Pancreas (tissue), 10 donors: ENCODE measurements around the gene EDIL3. TPM values are rescaled to one million over a fixed set of nuclear protein-coding genes. Genes with fewer than 3 reads are reported as not detected.

ENCODE experiments used
- ATAC-seq, 4 donors: fragments of 200-7000 bp; cut with Tn5 transposase; one replicate each; pipeline versions ENCODE4 v1.8.0 to v1.9.1; 2020; ENCODE audit warnings: mild to moderate bottlenecking in 4 of 4, moderate library complexity in 4 of 4
- DNase-seq, 6 donors: peaks; one replicate each; pipeline ENCODE4 v3.0.0-alpha.2; 2020
- FAIRE-seq: peaks from 2 replicates; lab custom pipeline; 2012; peaks lifted over from hg19 to GRCh38; lab: Jason Lieb, UNC
- H3K27ac ChIP-seq, 4 donors: fragments of 200-600 bp; sonication (generic); 1 replicate in 3 of 4; 2 replicates in 1 of 4; pipeline versions ENCODE4 v1.5.0 to v1.8.0; 2020
- H3K27me3 ChIP-seq, 4 donors: fragments of 200-600 bp; one replicate each; pipeline ENCODE4 v1.8.0; 2021
- H3K36me3 ChIP-seq, 3 donors: fragments of 200-600 bp; sonication (generic) in 1 of 3; one replicate each; pipeline versions ENCODE4 v1.5.0 to v1.8.0; 2020 to 2021
- H3K4me1 ChIP-seq, 3 donors: fragments of 200-600 bp; one replicate each; pipeline ENCODE4 v1.8.0; 2021
- H3K4me3 ChIP-seq, 4 donors: fragments of 200-600 bp; sonication (generic) in 2 of 4; one replicate each; pipeline versions ENCODE4 v1.5.0 to v1.8.0; 2020 to 2021
- H3K9me3 ChIP-seq, 4 donors: fragments of 200-600 bp; one replicate each; pipeline ENCODE4 v1.8.0; 2021
- WGBS, 2 donors: extraction: QIAGEN DNeasy Blood & Tissue Kit; methylation state at CpG; one replicate each; pipeline ENCODE4 v1.1.7; 2013; 5-methylcytosine and 5-hydroxymethylcytosine counted together
- intact Hi-C, 3 donors: fragments of 100-400 bp; cut with DNase I; formaldehyde crosslinking; loops; one replicate each; pipeline versions ENCODE4 v1.11.1 to v1.14.2; 2022
- polyA plus RNA-seq, 2 donors: library from polyadenylated mRNA; stranded (reverse); fragments of 200-250 nt; gene quantifications; one replicate each; pipeline ENCODE4 v1.2.3, GENCODE V29; 2013
- total RNA-seq, 6 donors: library from RNA; stranded (reverse); fragmentation: NEBNext Ultra II Directional in 4 of 6; extraction: Animal tissue kit (Norgen Biotek cat#: 25700) in 4 of 6; gene quantifications; one replicate each; pipeline versions ENCODE4 v1.2.1 to v1.2.4, GENCODE V29; 2021 to 2023
- TF ChIP-seq, protein P1 (sequence below), 4 donors: fragments of 200-600 bp; sonication (generic) in 3 of 4; IDR thresholded peaks; one replicate each; pipeline versions ENCODE4 v1.5.0 to v1.8.0; 2021; ENCODE audit warnings: antibody characterized with exemption in 4 of 4
- donor health status: healthy with polysubstance abuse.
- donor health status: DM: no; HTN: no; CAD: no; lungs with moderate emphysema.
- donor health status: DM: no; HTN: no; CAD: no.
- donor health status: control.
- donor health status: control.
- donor health status: Bipolar disorder and iron deficiency.
- donor health status: DM: yes; HTN: yes; CAD: no.
- donor health status: DM: no; HTN: no; CAD: no.
- donor health status: DM: no; HTN: no; CAD: no.
- donor health status: DM: yes; HTN: yes; CAD: no.

EDIL3 gene
- total and polyA plus RNA-seq, 8 donors, result 0.63 to 9.7 (median 1.7) TPM

DNA sequence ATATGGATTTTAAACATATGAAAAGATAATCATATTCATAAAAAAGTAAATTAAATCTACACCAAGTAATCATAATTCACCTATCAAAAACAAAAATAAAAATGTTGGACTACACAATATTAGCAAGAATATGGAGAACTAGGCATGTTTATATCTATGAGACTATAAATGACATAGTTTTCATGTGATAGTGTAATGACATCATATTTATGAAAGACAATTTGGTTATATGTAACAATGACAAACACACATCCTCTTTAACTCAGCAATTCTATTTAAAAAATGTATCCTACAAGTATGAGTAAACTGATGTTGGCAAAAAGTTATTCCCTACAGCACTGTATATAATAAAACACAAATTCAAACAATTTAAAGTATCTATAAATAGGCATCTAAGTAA is 312.3 kb downstream of the EDIL3 start:
- no peaks in the 10 kb centered on the region for H3K36me3 ChIP-seq
- TF ChIP-seq, protein P1, sequence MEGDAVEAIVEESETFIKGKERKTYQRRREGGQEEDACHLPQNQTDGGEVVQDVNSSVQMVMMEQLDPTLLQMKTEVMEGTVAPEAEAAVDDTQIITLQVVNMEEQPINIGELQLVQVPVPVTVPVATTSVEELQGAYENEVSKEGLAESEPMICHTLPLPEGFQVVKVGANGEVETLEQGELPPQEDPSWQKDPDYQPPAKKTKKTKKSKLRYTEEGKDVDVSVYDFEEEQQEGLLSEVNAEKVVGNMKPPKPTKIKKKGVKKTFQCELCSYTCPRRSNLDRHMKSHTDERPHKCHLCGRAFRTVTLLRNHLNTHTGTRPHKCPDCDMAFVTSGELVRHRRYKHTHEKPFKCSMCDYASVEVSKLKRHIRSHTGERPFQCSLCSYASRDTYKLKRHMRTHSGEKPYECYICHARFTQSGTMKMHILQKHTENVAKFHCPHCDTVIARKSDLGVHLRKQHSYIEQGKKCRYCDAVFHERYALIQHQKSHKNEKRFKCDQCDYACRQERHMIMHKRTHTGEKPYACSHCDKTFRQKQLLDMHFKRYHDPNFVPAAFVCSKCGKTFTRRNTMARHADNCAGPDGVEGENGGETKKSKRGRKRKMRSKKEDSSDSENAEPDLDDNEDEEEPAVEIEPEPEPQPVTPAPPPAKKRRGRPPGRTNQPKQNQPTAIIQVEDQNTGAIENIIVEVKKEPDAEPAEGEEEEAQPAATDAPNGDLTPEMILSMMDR (IDR thresholded peaks at IDR 0.05), result no peak
- peaks cover 0 to under 1% (median 0%) of the 10 kb centered on the region in 4 donors for H3K27me3 ChIP-seq
- H3K27ac ChIP-seq, result no peak overlapping the region
- H3K4me3 ChIP-seq, result no peak overlapping the region
- no peaks in the 10 kb centered on the region for H3K9me3 ChIP-seq
- H3K4me1 ChIP-seq, result no peaks in the 10 kb centered on the region
- FAIRE-seq (peak; percentile 9), ATAC-seq (no peak), DNase-seq (no peak)
- intact Hi-C loops, result no loop called here

DNA sequence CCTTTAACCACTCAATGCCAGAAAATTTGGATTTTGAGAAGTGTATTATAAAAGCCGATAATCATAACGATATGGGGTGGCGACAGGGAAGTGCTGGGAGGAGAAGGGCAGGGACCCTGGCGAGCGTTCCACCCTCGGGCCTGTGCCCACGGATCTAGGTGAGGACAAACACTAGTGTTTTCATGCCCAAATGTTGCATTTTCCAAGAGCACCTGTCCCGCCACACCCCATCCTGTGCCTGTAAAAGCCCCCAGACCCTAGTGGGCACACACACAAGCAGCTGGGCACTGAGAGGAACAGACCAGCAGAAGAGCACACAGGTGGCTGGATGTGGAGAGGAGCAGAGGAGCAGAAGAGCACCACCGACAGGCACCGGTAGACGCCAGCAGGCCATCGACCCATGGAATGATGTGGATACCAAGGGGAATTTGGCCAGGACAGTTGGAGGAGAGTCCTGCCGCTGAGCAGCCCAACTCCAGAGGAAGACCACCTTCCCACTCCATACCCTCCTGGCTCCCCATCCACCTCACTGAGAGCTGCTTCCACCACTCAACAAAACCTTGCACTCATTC is 315.0 kb downstream of the EDIL3 start:
- ATAC-seq (no peak), FAIRE-seq (no peak), DNase-seq (no peak)
- 75 to 92% methylated on average over 13 of the region's 13 CpGs for WGBS, 2 donors
- Histone ChIP-seq H3K36me3 (no peaks in the 10 kb centered on the region), H3K9me3 (no peaks in the 10 kb centered on the region), H3K27ac (no peak overlapping the region), H3K27me3 (peaks cover 0 to 4% (median 0%) of the 10 kb centered on the region in 4 donors), H3K4me3 (no peak overlapping the region), H3K4me1 (no peaks in the 10 kb centered on the region)
- TF ChIP-seq, protein P1 (IDR thresholded peaks at IDR 0.05), result no peak
- intact Hi-C loops, result no loop called here

DNA sequence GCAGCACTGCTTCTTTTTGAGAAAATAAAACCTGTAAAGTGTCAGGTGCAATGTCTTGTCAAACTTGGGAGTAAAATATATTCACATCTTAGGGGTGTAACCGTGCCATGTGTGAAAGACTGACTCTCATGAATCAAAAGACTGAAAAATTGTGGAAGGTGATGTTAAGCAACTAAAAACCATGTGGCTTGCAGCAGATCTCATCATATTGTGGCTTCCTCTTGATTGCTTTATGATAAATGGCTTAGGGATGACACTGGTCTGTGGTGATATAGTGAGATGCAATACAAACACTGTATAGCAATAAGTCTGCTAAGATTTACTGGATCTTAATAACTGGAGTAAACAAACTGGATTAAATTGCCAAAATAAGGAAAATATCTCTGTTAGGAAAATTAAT is 321.6 kb downstream of the EDIL3 start:
- no peak for DNase-seq
- Histone ChIP-seq H3K36me3 (no peaks in the 10 kb centered on the region), H3K4me1 (no peaks in the 10 kb centered on the region), H3K27ac (no peak overlapping the region), H3K4me3 (no peak overlapping the region), H3K27me3 (peaks cover 0 to 4% (median 0%) of the 10 kb centered on the region in 4 donors), H3K9me3 (no peaks in the 10 kb centered on the region)
- FAIRE-seq, result no peak
- ATAC-seq, result no peak
- intact Hi-C loops, result no loop called here
- TF ChIP-seq, protein P1 (IDR thresholded peaks at IDR 0.05), result no peak
- 45 to 65% methylated on average over 1 of the region's 1 CpG for WGBS, 2 donors

DNA sequence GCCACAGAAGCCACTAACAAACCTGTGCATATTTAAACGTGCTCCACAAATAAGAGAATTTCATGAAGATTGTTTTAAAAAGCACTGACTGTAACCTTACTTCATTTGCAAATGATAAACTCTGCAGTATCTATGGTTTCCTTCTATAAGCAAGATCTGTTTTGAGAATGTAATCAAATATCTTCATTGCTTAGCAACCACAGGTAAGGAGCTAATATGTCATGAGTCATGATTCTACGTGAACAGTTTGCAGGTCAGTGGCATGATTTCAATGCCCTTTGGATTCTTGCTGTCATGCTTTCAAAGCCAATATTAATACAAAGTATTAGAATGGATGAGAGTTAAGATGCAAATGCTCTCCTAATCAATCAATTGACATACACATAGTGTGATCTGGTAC is 325.0 kb downstream of the EDIL3 start:
- WGBS, 2 donors, result 23 to 32% methylated on average over 2 of the region's 2 CpGs
- intact Hi-C loops, result no loop called here
- H3K4me3 ChIP-seq, result no peak overlapping the region
- ATAC-seq, result peak in 1 of 4 donors; percentile 37
- no peaks in the 10 kb centered on the region for H3K4me1 ChIP-seq
- no peak for FAIRE-seq
- no peak for DNase-seq
- TF ChIP-seq, protein P1 (IDR thresholded peaks at IDR 0.05), result no peak
- no peaks in the 10 kb centered on the region for H3K27me3 ChIP-seq
- no peaks in the 10 kb centered on the region for H3K36me3 ChIP-seq
- H3K27ac ChIP-seq, result no peak overlapping the region
- no peaks in the 10 kb centered on the region for H3K9me3 ChIP-seq

GRCh38 chr5:84058561-84058960 is 326.1 kb downstream of the EDIL3 start:
- FAIRE-seq, result no peak
- Histone ChIP-seq H3K27ac (no peak overlapping the region), H3K9me3 (no peaks in the 10 kb centered on the region), H3K4me3 (no peak overlapping the region), H3K4me1 (no peaks in the 10 kb centered on the region), H3K27me3 (no peaks in the 10 kb centered on the region), H3K36me3 (no peaks in the 10 kb centered on the region)
- no peak for ATAC-seq
- DNase-seq, result no peak
- WGBS, 2 donors, result 40 to 54% methylated on average over 2 of the region's 2 CpGs
- intact Hi-C loops, result no loop called here
- TF ChIP-seq, protein P1 (IDR thresholded peaks at IDR 0.05), result no peak
